GM23248 (cell line): ENCODE results near the gene LRP5.

Experiments used
- EZH2 ChIP-seq: fragments of 200-600 bp; sonication (generic); IDR thresholded peaks from 2 replicates; pipeline ENCODE4 v1.6.1; 2018; ENCODE audit warnings: antibody characterized with exemption, mild to moderate bottlenecking; ENCODE audit not compliant: insufficient read depth, poor library complexity, severe bottlenecking
- EZH2phosphoT487 ChIP-seq: fragments of 200-600 bp; sonication (generic); IDR thresholded peaks from 2 replicates; pipeline ENCODE4 v1.6.1; 2018; ENCODE audit warnings: antibody characterized with exemption, moderate library complexity, mild to moderate bottlenecking, low read depth; ENCODE audit not compliant: insufficient read depth

DNA sequence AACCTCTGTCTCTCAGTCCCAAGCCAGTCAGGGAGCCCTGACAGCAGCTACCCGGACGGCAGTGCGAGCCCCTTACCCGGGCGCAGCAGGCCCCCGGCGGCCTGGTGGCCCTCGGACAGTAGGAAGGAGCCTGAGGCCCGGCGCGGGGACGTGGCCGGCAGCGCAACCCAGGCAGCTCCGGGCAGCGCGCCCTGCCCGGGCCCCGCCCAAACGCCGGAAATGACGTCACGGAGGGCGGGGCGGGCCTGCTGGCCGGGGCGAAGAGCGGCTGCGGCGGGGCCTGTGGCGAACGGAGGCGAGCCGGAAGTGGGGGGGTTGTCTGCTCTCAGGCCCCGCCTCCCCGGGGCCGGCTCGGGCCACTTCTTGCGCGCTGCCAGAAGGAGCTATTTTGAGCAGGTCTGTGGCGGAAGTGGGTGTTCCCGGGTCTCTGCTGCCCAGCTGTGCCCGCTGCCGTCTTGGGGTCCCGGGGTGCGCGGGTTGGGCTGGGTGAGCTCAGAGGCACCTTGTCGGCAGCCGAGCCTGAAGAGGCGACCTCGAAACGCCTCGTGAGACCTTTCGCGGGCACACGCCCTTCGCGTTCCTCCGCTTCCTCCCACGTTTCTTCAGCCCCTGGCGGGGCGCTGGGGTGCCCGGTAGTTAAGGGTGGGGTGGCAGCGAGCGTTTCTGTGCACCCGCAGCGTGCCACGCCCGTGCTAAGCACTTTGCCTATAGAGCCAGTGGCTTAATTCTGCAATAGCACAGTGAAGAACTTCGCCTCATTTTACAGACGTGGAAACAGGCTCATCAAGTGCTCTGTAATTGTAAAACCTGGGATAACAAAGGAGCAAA is 40.4 kb upstream of the LRP5 start, which contains the start of gene C11orf24:
- no peak for TF ChIP-seq EZH2
- no peak for TF ChIP-seq EZH2phosphoT487
